ENCODE results near the gene MTERF4.

Gene MTERF4

GRCh38 chr2:241123816-241124536, 21.9 kb upstream of the MTERF4 start:
- Mint-ChIP-seq H3K27me3 (no peaks in the 10 kb centered on the region), H3K4me1 (peaks cover 50% of the 10 kb centered on the region), H3K4me3 (peak overlapping the region; percentile 46 to 63), H3K27ac (peak overlapping the region; percentile 11 to 72), H3K9me3 (peaks cover 5 to 10% of the 10 kb centered on the region in 2 donors)
- ATAC-seq (peak; percentile 33), DNase-seq (no peak)

DNA sequence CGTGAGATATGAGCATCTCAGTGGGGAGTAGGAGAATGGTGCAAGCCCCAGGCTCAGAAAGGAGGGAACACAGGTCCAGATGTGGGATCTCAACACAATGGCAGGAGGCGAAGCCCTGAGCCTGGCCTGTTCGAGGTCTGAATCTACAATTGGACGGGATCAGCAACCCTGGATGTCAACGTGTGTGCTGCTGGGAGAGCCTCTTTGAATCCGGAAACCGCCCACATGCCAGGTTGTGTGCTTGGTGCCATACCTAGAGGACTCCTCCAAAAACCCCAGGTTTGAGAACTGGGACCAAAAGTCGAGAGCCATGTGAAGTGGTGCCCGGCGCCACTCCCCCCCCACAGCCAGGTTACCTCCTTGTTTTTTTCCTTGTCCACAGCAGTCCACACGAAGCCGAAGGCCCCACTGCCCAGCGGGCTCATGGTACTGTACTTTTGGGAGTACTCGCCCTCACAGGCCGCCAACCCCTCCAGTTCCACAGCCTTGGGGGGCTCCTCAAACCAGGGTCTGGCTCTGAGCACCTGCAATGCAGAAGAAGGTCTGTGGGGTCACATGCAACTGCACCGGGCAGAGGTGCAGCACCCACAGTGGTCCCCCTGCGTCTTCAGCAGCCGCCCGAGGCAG, 20.4 kb upstream of the MTERF4 start:
- no peak overlapping the region for H3K27ac Mint-ChIP-seq
- no peaks in the 10 kb centered on the region for H3K27me3 Mint-ChIP-seq
- H3K9me3 Mint-ChIP-seq = peaks cover 5 to 10% of the 10 kb centered on the region in 2 donors
- H3K4me1 Mint-ChIP-seq = peaks cover 35% of the 10 kb centered on the region
- DNase-seq (no peak), ATAC-seq (no peak)
- H3K4me3 Mint-ChIP-seq = no peak overlapping the region

DNA sequence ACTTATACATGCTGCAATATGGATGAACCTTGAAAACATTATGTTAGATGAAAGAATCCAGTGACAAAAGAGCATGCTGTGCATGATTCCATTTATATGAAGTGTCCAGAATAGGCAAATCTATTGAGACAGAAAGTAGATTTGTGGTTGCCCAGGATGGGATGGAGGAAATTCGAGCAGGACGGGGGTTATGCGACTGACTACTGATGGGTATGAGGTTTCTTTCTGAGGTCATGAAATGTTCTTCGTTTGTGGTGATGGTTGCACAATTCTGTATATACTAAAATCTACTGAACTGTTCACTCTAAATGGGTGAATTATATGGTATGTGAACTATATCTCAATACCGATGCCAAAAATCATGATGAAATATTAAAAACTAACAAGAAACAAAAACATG, 18.9 kb upstream of the MTERF4 start:
- no peak overlapping the region for H3K27ac Mint-ChIP-seq
- ATAC-seq = no peak

GRCh38 chr2:241120440-241120839, 18.4 kb upstream of the MTERF4 start:
- DNase-seq (no peak), ATAC-seq (peak; percentile 77)
- Mint-ChIP-seq H3K4me3 (no peak overlapping the region), H3K27ac (no peak overlapping the region), H3K4me1 (peaks cover 19% of the 10 kb centered on the region), H3K9me3 (peaks cover 5 to 10% of the 10 kb centered on the region in 2 donors), H3K27me3 (no peaks in the 10 kb centered on the region)

More for the DNA sequence above, 18.9 kb upstream of the MTERF4 start:
- H3K9me3 Mint-ChIP-seq = peaks cover 5 to 10% of the 10 kb centered on the region in 2 donors
- no peak overlapping the region for H3K4me3 Mint-ChIP-seq
- DNase-seq = no peak
- no peaks in the 10 kb centered on the region for H3K27me3 Mint-ChIP-seq
- peaks cover 25% of the 10 kb centered on the region for H3K4me1 Mint-ChIP-seq

- DNase-seq = no peak
- Mint-ChIP-seq H3K27ac (no peak overlapping the region), H3K9me3 (peaks cover 5 to 10% of the 10 kb centered on the region in 2 donors), H3K27me3 (no peaks in the 10 kb centered on the region), H3K4me3 (no peak overlapping the region), H3K4me1 (peaks cover 13% of the 10 kb centered on the region)
- no peak for ATAC-seq
These were observed 16.8 kb upstream of the MTERF4 start for GRCh38 chr2:241118737-241119505.

GRCh38 chr2:241116606-241117560, 14.8 kb upstream of the MTERF4 start:
- H3K4me3 Mint-ChIP-seq = no peak overlapping the region
- H3K4me1 Mint-ChIP-seq = peaks cover 22% of the 10 kb centered on the region
- ATAC-seq = no peak
- DNase-seq = no peak
- no peak overlapping the region for H3K27ac Mint-ChIP-seq
- no peaks in the 10 kb centered on the region for H3K27me3 Mint-ChIP-seq
- peaks cover 5 to 10% of the 10 kb centered on the region in 2 donors for H3K9me3 Mint-ChIP-seq

GRCh38 chr2:241115361-241115760, 13.3 kb upstream of the MTERF4 start:
- no peak overlapping the region for H3K4me3 Mint-ChIP-seq
- DNase-seq (no peak), ATAC-seq (no peak)
- H3K27me3 Mint-ChIP-seq = no peaks in the 10 kb centered on the region
- H3K4me1 Mint-ChIP-seq = peaks cover 35% of the 10 kb centered on the region
- no peak overlapping the region for H3K27ac Mint-ChIP-seq
- peaks cover 3% of the 10 kb centered on the region in 2 donors for H3K9me3 Mint-ChIP-seq

- no peak overlapping the region for H3K27ac Mint-ChIP-seq
- H3K27me3 Mint-ChIP-seq = no peaks in the 10 kb centered on the region
- peaks cover 38% of the 10 kb centered on the region for H3K4me1 Mint-ChIP-seq
- no peak for DNase-seq
- no peak for ATAC-seq
- no peaks in the 10 kb centered on the region for H3K9me3 Mint-ChIP-seq
- H3K4me3 Mint-ChIP-seq = no peak overlapping the region
These were observed 12.7 kb upstream of the MTERF4 start for GRCh38 chr2:241114836-241115235.

- peak overlapping the region; percentile 95 to 97 for H3K27ac Mint-ChIP-seq
- peak overlapping the region; percentile 88 to 93 for H3K4me3 Mint-ChIP-seq
- H3K9me3 Mint-ChIP-seq = no peaks in the 10 kb centered on the region
- DNase-seq (peak; percentile 43 to 88), ATAC-seq (peak; percentile 82)
- no peaks in the 10 kb centered on the region for H3K27me3 Mint-ChIP-seq
- peaks cover 60% of the 10 kb centered on the region for H3K4me1 Mint-ChIP-seq
These were observed 10.5 kb upstream of the MTERF4 start for GRCh38 chr2:241112592-241112991.

GRCh38 chr2:241112046-241112445, 10.0 kb upstream of the MTERF4 start:
- H3K9me3 Mint-ChIP-seq = no peaks in the 10 kb centered on the region
- no peak for ATAC-seq
- H3K4me3 Mint-ChIP-seq = peak overlapping the region; percentile 88 to 93
- H3K4me1 Mint-ChIP-seq = peaks cover 66% of the 10 kb centered on the region
- H3K27ac Mint-ChIP-seq = peak overlapping the region; percentile 95 to 97
- no peak for DNase-seq
- H3K27me3 Mint-ChIP-seq = no peaks in the 10 kb centered on the region

GRCh38 chr2:241111440-241111805, 9.3 kb upstream of the MTERF4 start:
- peak overlapping the region; percentile 95 to 97 for H3K27ac Mint-ChIP-seq
- H3K9me3 Mint-ChIP-seq = no peaks in the 10 kb centered on the region
- H3K4me1 Mint-ChIP-seq = peaks cover 65% of the 10 kb centered on the region
- H3K27me3 Mint-ChIP-seq = no peaks in the 10 kb centered on the region
- peak overlapping the region; percentile 88 to 93 for H3K4me3 Mint-ChIP-seq
- peak; percentile 54 for ATAC-seq
- peak in 1 of 2 donors; percentile 52 for DNase-seq

- Mint-ChIP-seq H3K27ac (peak overlapping the region; percentile 60 to 95), H3K9me3 (no peaks in the 10 kb centered on the region), H3K4me3 (peak overlapping the region; percentile 88 to 93), H3K4me1 (peaks cover 66% of the 10 kb centered on the region), H3K27me3 (no peaks in the 10 kb centered on the region)
- DNase-seq (peak in 1 of 2 donors; percentile 36), ATAC-seq (peak; percentile 50)
These were observed 8.7 kb upstream of the MTERF4 start for GRCh38 chr2:241110607-241111439.

DNA sequence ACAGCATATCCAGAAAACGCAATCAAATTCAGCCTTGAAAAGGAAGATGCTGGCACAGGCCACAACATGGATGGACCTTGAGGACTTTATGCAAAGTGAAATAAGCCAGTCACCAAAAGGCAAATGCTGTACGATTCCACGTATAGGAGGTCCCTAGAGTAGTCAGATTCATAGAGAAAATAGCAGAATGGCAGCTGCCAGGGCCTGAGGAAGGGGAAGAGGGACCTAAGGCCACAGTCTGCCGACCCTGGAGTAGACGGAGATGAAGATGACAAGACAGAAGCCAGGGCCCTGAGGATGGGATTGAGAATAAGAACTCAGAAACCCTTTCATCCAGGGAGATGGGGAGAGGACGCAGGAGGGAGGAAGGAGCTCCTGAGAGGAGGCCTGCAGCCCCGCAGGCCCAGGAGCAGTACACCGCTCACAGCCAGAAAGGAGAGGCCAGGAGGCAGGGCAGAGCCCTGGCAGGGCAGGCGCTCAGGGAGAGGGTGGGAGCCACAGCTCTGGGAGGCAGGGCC, 8.1 kb upstream of the MTERF4 start:
- Mint-ChIP-seq H3K27ac (peak overlapping the region; percentile 60 to 95), H3K27me3 (no peaks in the 10 kb centered on the region), H3K4me3 (peak overlapping the region; percentile 88 to 93), H3K4me1 (peaks cover 72% of the 10 kb centered on the region), H3K9me3 (no peaks in the 10 kb centered on the region)
- DNase-seq = peak in 1 of 2 donors; percentile 12
- ATAC-seq = peak; percentile 3
